ENCODE data around the gene TXNRD2. TPM values are rescaled to one million over a fixed set of nuclear protein-coding genes. Genes with fewer than 3 reads are reported as not detected.

Gene TXNRD2
- total RNA-seq, 1 experiment from 2014 or later: 29.5 TPM

DNA sequence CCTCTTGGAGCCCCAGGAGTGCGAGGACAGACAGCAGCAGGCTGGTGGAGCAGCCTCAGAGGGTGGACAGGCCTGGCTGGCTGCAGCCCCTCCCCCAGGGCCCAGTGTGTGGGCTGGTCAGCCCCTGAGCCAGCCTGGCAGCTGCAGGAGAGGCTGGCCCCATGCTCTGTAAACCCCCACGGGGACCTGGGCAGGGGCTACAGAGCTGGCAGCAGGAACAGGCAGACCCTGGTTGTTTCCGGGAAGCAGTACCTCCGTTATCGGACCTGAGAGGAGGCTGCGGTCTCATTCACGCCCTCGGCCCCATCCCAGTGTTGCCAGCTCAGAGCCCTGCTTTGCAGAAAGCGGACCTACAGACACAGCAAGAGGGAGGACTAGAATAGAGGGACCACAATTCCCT, 38.6 kb downstream of the TXNRD2 start:
- CTCF ChIA-PET: no interaction called here

GRCh38 chr22:19902245-19902715, 39.3 kb downstream of the TXNRD2 start:
- in situ Hi-C loops (cut with HindIII; ENCODE audit: low pct_unique_long_range_greater_than_20kb, low sequenced_read_pairs): no loop called here
- ChIA-PET CTCF (no interaction called here), POLR2A (no interaction called here)
- H3K27ac ChIP-seq (ENCODE audit: low read length): no peak overlapping the region
- H3K9me3 ChIP-seq (ENCODE audit: control insufficient read depth, insufficient read depth, low read depth, low read length): no peaks in the 10 kb centered on the region
- H3K4me1 ChIP-seq (ENCODE audit: control insufficient read depth, insufficient read depth, low read length): peaks cover 12% of the 10 kb centered on the region
- no peak for DNase-seq (ENCODE audit: low read depth, low spot score)
- no peak for TF ChIP-seq TCF7L2 (IDR thresholded peaks at IDR 0.05; ENCODE audit: low read depth, low read length)
- no TSS peak for BruUV-seq (replicated peaks)
- H3K4me3 ChIP-seq (ENCODE audit: low read depth in 2 of 2, low read length in 2 of 2): no peak overlapping the region
- H3K36me3 ChIP-seq (ENCODE audit: control insufficient read depth, insufficient read depth, low read length): no peaks in the 10 kb centered on the region
- H3K27me3 ChIP-seq (ENCODE audit: control insufficient read depth, insufficient read depth, low read length): no peaks in the 10 kb centered on the region
- intact Hi-C loops (cut with micrococcal nuclease; ENCODE audit: unreplicated experiment): no loop called here
- no peak for ATAC-seq

More for the DNA sequence above, 38.6 kb downstream of the TXNRD2 start:
- Histone ChIP-seq H3K4me1 (ENCODE audit: control insufficient read depth, insufficient read depth, low read length) (peaks cover 12% of the 10 kb centered on the region), H3K27ac (ENCODE audit: low read length) (peak overlapping the region; percentile 39; the same call in 1 of the 2 replicates), H3K27me3 (ENCODE audit: control insufficient read depth, insufficient read depth, low read length) (no peaks in the 10 kb centered on the region), H3K36me3 (ENCODE audit: control insufficient read depth, insufficient read depth, low read length) (no peaks in the 10 kb centered on the region), H3K4me3 (ENCODE audit: low read depth in 2 of 2, low read length in 2 of 2) (no peak overlapping the region), H3K9me3 (ENCODE audit: control insufficient read depth, insufficient read depth, low read depth, low read length) (no peaks in the 10 kb centered on the region)
- TF ChIP-seq, protein P1, sequence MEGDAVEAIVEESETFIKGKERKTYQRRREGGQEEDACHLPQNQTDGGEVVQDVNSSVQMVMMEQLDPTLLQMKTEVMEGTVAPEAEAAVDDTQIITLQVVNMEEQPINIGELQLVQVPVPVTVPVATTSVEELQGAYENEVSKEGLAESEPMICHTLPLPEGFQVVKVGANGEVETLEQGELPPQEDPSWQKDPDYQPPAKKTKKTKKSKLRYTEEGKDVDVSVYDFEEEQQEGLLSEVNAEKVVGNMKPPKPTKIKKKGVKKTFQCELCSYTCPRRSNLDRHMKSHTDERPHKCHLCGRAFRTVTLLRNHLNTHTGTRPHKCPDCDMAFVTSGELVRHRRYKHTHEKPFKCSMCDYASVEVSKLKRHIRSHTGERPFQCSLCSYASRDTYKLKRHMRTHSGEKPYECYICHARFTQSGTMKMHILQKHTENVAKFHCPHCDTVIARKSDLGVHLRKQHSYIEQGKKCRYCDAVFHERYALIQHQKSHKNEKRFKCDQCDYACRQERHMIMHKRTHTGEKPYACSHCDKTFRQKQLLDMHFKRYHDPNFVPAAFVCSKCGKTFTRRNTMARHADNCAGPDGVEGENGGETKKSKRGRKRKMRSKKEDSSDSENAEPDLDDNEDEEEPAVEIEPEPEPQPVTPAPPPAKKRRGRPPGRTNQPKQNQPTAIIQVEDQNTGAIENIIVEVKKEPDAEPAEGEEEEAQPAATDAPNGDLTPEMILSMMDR (IDR thresholded peaks at IDR 0.05): no peak
- TF ChIP-seq SIN3A (IDR thresholded peaks at IDR 0.05; ENCODE audit: borderline replicate concordance, insufficient read depth, low read depth, low read length): no peak
- TF ChIP-seq, protein P2, sequence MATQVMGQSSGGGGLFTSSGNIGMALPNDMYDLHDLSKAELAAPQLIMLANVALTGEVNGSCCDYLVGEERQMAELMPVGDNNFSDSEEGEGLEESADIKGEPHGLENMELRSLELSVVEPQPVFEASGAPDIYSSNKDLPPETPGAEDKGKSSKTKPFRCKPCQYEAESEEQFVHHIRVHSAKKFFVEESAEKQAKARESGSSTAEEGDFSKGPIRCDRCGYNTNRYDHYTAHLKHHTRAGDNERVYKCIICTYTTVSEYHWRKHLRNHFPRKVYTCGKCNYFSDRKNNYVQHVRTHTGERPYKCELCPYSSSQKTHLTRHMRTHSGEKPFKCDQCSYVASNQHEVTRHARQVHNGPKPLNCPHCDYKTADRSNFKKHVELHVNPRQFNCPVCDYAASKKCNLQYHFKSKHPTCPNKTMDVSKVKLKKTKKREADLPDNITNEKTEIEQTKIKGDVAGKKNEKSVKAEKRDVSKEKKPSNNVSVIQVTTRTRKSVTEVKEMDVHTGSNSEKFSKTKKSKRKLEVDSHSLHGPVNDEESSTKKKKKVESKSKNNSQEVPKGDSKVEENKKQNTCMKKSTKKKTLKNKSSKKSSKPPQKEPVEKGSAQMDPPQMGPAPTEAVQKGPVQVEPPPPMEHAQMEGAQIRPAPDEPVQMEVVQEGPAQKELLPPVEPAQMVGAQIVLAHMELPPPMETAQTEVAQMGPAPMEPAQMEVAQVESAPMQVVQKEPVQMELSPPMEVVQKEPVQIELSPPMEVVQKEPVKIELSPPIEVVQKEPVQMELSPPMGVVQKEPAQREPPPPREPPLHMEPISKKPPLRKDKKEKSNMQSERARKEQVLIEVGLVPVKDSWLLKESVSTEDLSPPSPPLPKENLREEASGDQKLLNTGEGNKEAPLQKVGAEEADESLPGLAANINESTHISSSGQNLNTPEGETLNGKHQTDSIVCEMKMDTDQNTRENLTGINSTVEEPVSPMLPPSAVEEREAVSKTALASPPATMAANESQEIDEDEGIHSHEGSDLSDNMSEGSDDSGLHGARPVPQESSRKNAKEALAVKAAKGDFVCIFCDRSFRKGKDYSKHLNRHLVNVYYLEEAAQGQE (IDR thresholded peaks at IDR 0.05; ENCODE audit: insufficient read depth in 1 of 2, low read depth in 2 of 2, low read length in 1 of 2): no peak
- in situ Hi-C loops (cut with HindIII; ENCODE audit: low pct_unique_long_range_greater_than_20kb, low sequenced_read_pairs): no loop called here
- POLR2A ChIA-PET: no interaction called here
- no TSS peak for BruUV-seq (replicated peaks)
- DNase-seq (ENCODE audit: low read depth, low spot score) (no peak), ATAC-seq (0 out of 2 replicates have a peak, but pooled peaks have one; percentile 43)
- intact Hi-C loops (cut with micrococcal nuclease; ENCODE audit: unreplicated experiment): no loop called here

GRCh38 chr22:19901577-19902244, 39.9 kb downstream of the TXNRD2 start:
- Histone ChIP-seq H3K4me3 (ENCODE audit: low read depth in 2 of 2, low read length in 2 of 2) (no peak overlapping the region), H3K27ac (ENCODE audit: low read length) (no peak overlapping the region), H3K36me3 (ENCODE audit: control insufficient read depth, insufficient read depth, low read length) (no peaks in the 10 kb centered on the region), H3K27me3 (ENCODE audit: control insufficient read depth, insufficient read depth, low read length) (no peaks in the 10 kb centered on the region), H3K9me3 (ENCODE audit: control insufficient read depth, insufficient read depth, low read depth, low read length) (no peaks in the 10 kb centered on the region), H3K4me1 (ENCODE audit: control insufficient read depth, insufficient read depth, low read length) (peaks cover 12% of the 10 kb centered on the region)
- in situ Hi-C loops (cut with HindIII; ENCODE audit: low pct_unique_long_range_greater_than_20kb, low sequenced_read_pairs): no loop called here
- TF ChIP-seq SIN3A (IDR thresholded peaks at IDR 0.05; ENCODE audit: borderline replicate concordance, insufficient read depth, low read depth, low read length) (no peak), TCF7L2 (IDR thresholded peaks at IDR 0.05; ENCODE audit: low read depth, low read length) (no peak), POLR2AphosphoS5 (IDR thresholded peaks at IDR 0.05; ENCODE audit: low read depth, low read length) (no peak)
- TF ChIP-seq, protein P1 (IDR thresholded peaks at IDR 0.05): no peak
- TF ChIP-seq, protein P2 (IDR thresholded peaks at IDR 0.05; ENCODE audit: insufficient read depth in 1 of 2, low read depth in 2 of 2, low read length in 1 of 2): no peak
- BruUV-seq (replicated peaks): no TSS peak
- POLR2A ChIA-PET: no interaction called here
- DNase-seq (ENCODE audit: low read depth, low spot score) (no peak), ATAC-seq (no peak)
- intact Hi-C loops (cut with micrococcal nuclease; ENCODE audit: unreplicated experiment): no loop called here
- CTCF ChIA-PET: no interaction called here

All from Panc1 (cell line).